ENCODE data around the gene SIRPB1.

Gene SIRPB1

DNA sequence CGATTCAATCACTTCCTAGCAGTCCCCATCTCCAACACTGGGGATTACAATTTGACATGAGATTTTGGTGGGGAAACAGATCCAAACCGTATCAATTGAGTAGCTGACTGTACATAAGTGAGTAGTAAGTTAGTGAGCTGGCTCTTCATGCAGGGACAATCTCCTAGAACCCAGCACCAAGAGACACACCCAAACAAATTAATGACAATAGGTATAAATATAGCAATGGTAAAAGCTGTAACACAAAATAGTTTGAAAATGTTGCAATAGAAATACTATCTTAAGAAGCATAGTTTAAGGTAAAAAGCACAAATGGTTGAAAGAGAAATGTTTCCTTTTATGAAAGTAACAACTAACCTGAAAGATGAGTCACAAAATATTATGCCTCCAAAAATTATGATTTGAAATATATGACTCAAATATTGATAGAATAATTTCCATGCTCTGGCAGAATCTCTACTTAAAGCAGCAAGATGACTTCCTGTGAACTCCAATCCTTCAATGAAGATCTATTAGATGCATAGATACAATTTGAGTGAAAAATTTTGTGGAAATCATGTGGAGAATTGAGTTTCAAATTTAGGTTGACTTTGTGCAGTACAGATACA is 5.4 kb upstream of the SIRPB1 start:
- CTCF ChIA-PET: no interaction called here

DNA sequence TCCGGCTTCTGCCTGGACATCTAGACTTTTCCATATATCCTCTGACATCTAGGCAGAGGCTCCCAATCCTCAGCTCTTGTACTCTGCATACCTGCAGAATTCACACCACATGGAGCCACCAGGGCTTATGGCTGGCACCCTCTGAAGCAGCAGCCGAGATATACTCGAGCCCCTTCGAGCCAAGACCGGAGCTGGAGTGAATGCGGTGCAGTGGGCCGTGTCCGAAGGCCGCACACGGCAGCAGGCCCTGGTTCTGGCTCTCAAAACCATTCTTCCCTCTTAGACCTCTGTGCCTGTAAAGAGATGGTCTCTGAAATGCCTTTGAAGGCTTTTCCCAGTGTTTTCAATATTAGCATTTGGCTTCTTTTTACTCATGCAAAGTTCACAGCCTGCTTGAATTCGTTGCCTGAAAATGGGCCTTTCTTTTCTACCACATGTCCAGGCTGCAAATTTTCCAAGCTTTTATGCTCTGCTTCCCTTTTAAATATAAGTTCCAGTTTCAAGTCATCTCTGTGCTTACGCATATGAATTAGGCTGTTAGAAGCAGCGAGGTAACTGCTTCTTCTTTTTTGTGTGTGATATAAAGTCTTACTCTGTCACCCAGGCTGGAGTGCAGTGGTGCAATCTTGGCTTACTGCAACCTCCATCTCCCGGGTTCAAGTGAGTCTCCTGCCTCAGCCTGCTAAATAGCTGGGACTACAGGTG is 3.8 kb upstream of the SIRPB1 start:
- ChIA-PET POLR2A (ENCODE audit: low non-redundant PET) (no interaction called here), CTCF (interaction anchor here (0.6 kb wide), 2 partner anchors 51 to 439 kb away, joined by 3 read pairs; no protein-coding TSS in a partner anchor)
- TF ChIP-seq, protein P1, sequence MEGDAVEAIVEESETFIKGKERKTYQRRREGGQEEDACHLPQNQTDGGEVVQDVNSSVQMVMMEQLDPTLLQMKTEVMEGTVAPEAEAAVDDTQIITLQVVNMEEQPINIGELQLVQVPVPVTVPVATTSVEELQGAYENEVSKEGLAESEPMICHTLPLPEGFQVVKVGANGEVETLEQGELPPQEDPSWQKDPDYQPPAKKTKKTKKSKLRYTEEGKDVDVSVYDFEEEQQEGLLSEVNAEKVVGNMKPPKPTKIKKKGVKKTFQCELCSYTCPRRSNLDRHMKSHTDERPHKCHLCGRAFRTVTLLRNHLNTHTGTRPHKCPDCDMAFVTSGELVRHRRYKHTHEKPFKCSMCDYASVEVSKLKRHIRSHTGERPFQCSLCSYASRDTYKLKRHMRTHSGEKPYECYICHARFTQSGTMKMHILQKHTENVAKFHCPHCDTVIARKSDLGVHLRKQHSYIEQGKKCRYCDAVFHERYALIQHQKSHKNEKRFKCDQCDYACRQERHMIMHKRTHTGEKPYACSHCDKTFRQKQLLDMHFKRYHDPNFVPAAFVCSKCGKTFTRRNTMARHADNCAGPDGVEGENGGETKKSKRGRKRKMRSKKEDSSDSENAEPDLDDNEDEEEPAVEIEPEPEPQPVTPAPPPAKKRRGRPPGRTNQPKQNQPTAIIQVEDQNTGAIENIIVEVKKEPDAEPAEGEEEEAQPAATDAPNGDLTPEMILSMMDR (conservative IDR thresholded peaks at IDR 0.05; ENCODE audit: low read depth): no peak
- no peak overlapping the region for H3K27ac ChIP-seq
- no peak for DNase-seq (ENCODE audit: low spot score)

More for the DNA sequence above, 5.4 kb upstream of the SIRPB1 start:
- TF ChIP-seq, protein P1 (conservative IDR thresholded peaks at IDR 0.05; ENCODE audit: low read depth): no peak
- H3K27ac ChIP-seq: no peak overlapping the region
- POLR2A ChIA-PET (ENCODE audit: low non-redundant PET): no interaction called here
- DNase-seq (ENCODE audit: low spot score): no peak

DNA sequence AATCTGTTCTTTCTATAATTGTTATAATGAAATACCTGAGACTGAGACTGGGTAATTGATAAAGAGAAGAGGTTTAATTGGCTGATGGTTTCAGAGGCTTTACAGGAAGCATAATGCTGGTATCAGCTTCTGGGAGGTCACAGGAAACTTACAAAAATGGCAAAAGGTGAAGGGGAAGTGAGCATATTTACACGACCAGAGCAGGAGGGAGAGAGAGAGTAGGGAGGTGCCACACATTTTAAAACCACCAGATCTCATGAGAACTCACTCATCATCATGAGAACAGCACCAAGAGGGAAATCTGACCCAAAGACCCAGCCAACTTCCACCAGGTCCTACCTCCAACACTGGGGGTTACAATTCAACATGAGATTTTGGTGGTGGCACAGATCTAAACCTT is 2.6 kb upstream of the SIRPB1 start:
- ChIA-PET POLR2A (ENCODE audit: low non-redundant PET) (no interaction called here), CTCF (no interaction called here)
- H3K27ac ChIP-seq: no peak overlapping the region
- TF ChIP-seq, protein P1 (conservative IDR thresholded peaks at IDR 0.05; ENCODE audit: low read depth): no peak
- DNase-seq (ENCODE audit: low spot score): no peak

GRCh38 chr20:1621316-1621715 is 1.5 kb upstream of the SIRPB1 start:
- no peak overlapping the region for H3K27ac ChIP-seq
- ChIA-PET CTCF (no interaction called here), POLR2A (ENCODE audit: low non-redundant PET) (no interaction called here)
- DNase-seq (ENCODE audit: low spot score): no peak
- TF ChIP-seq, protein P1 (conservative IDR thresholded peaks at IDR 0.05; ENCODE audit: low read depth): no peak

- ChIA-PET CTCF (no interaction called here), POLR2A (ENCODE audit: low non-redundant PET) (no interaction called here)
- TF ChIP-seq, protein P1 (conservative IDR thresholded peaks at IDR 0.05; ENCODE audit: low read depth): no peak
Measured at GRCh38 chr20:1618954-1619540, 762 bp downstream of the SIRPB1 start.

GRCh38 chr20:1618479-1618878 is 1.3 kb downstream of the SIRPB1 start:
- H3K27ac ChIP-seq: no peak overlapping the region
- ChIA-PET POLR2A (ENCODE audit: low non-redundant PET) (no interaction called here), CTCF (no interaction called here)
- no peak for DNase-seq (ENCODE audit: low spot score)
- TF ChIP-seq, protein P1 (conservative IDR thresholded peaks at IDR 0.05; ENCODE audit: low read depth): no peak

More at GRCh38 chr20:1618954-1619540, 762 bp downstream of the SIRPB1 start:
- no peak overlapping the region for H3K27ac ChIP-seq
- no peak for DNase-seq (ENCODE audit: low spot score)
